Limb (tissue), 2 donors: Measurements from ENCODE around the gene IFNA10.
"Not testable (repeated sequence)": the region's sequence is repeated elsewhere in the genome, so short reads cannot be mapped to it uniquely, and the experiment has no call there.

Source experiments
- DNase-seq, 2 donors: peaks; one replicate each; pipeline ENCODE4 v3.0.0-alpha.2; 2016; ENCODE audit errors: extremely low spot score in 2 of 2

IFNA10 gene

GRCh38 chr9:21194867-21195776 lies 11.8 kb downstream of the IFNA10 start:
- not testable (repeated sequence) for DNase-seq

- not testable (repeated sequence) for DNase-seq
Measured at GRCh38 chr9:21187487-21187886, 19.5 kb downstream of the IFNA10 start, which contains the start of gene IFNA4. IFNA4 (minus strand) TSS chr9:21187587; CDS start chr9:21187531, 56 bp downstream.

- not testable (repeated sequence) for DNase-seq
Measured at GRCh38 chr9:21182810-21183736, 23.9 kb downstream of the IFNA10 start.

GRCh38 chr9:21174671-21175070 lies 32.3 kb downstream of the IFNA10 start:
- DNase-seq = no peak

GRCh38 chr9:21172156-21172555 lies 34.8 kb downstream of the IFNA10 start:
- DNase-seq = no peak

- no peak for DNase-seq
Measured at GRCh38 chr9:21171351-21171750, 35.6 kb downstream of the IFNA10 start.

- DNase-seq = not testable (repeated sequence)
Measured at GRCh38 chr9:21166560-21166959, 40.4 kb downstream of the IFNA10 start, which contains the start of gene IFNA21. IFNA21 (minus strand) TSS chr9:21166660; CDS start chr9:21166612, 48 bp downstream.

GRCh38 chr9:21165516-21165915 lies 41.4 kb downstream of the IFNA10 start:
- DNase-seq = no peak

GRCh38 chr9:21160178-21160577 lies 46.8 kb downstream of the IFNA10 start:
- DNase-seq = no peak
